ENCODE measurements around the gene PHF14.
"Not testable (repeated sequence)": the region's sequence is repeated elsewhere in the genome, so short reads cannot be mapped to it uniquely, and the experiment has no call there.

PHF14 gene

GRCh38 chr7:10950494-10950893 lies 23.2 kb upstream of the PHF14 start:
- H3K9ac ChIP-seq (ENCODE audit: low read depth in 1 of 2, low read length in 2 of 2) = no peak overlapping the region
- H3K27ac ChIP-seq (ENCODE audit: low read depth in 2 of 2, low read length in 2 of 2) = no peak overlapping the region
- H3K4me3 ChIP-seq (ENCODE audit: low read length in 2 of 2) = no peak overlapping the region
- no peaks in the 10 kb centered on the region for H3K4me1 ChIP-seq (ENCODE audit: control insufficient read depth in 2 of 2, insufficient read depth in 2 of 2, low read length in 2 of 2)
- no peaks in the 10 kb centered on the region for H3K27me3 ChIP-seq (ENCODE audit: control insufficient read depth in 2 of 2, insufficient read depth in 2 of 2, low read length in 2 of 2)
- H3K36me3 ChIP-seq (ENCODE audit: control insufficient read depth in 2 of 2, insufficient read depth in 2 of 2, low read length in 2 of 2) = no peaks in the 10 kb centered on the region
- H3K9me3 ChIP-seq (ENCODE audit: control insufficient read depth in 2 of 2, low read length in 2 of 2) = no peaks in the 10 kb centered on the region

GRCh38 chr7:10950974-10951578 lies 22.6 kb upstream of the PHF14 start:
- not testable (repeated sequence) for H3K9me3 ChIP-seq (ENCODE audit: control insufficient read depth in 2 of 2, low read length in 2 of 2); H3K27ac ChIP-seq (ENCODE audit: low read depth in 2 of 2, low read length in 2 of 2); H3K4me1 ChIP-seq (ENCODE audit: control insufficient read depth in 2 of 2, insufficient read depth in 2 of 2, low read length in 2 of 2); H3K9ac ChIP-seq (ENCODE audit: low read depth in 1 of 2, low read length in 2 of 2); H3K36me3 ChIP-seq (ENCODE audit: control insufficient read depth in 2 of 2, insufficient read depth in 2 of 2, low read length in 2 of 2); H3K27me3 ChIP-seq (ENCODE audit: control insufficient read depth in 2 of 2, insufficient read depth in 2 of 2, low read length in 2 of 2); H3K4me3 ChIP-seq (ENCODE audit: low read length in 2 of 2)

- Histone ChIP-seq H3K27me3 (ENCODE audit: control insufficient read depth in 2 of 2, insufficient read depth in 2 of 2, low read length in 2 of 2) (no peaks in the 10 kb centered on the region), H3K4me3 (ENCODE audit: low read length in 2 of 2) (no peak overlapping the region), H3K9me3 (ENCODE audit: control insufficient read depth in 2 of 2, low read length in 2 of 2) (no peaks in the 10 kb centered on the region), H3K36me3 (ENCODE audit: control insufficient read depth in 2 of 2, insufficient read depth in 2 of 2, low read length in 2 of 2) (no peaks in the 10 kb centered on the region), H3K9ac (ENCODE audit: low read depth in 1 of 2, low read length in 2 of 2) (no peak overlapping the region), H3K4me1 (ENCODE audit: control insufficient read depth in 2 of 2, insufficient read depth in 2 of 2, low read length in 2 of 2) (no peaks in the 10 kb centered on the region), H3K27ac (ENCODE audit: low read depth in 2 of 2, low read length in 2 of 2) (no peak overlapping the region)
Observed at GRCh38 chr7:10952588-10952987, 21.1 kb upstream of the PHF14 start.

GRCh38 chr7:10953078-10953750 lies 20.5 kb upstream of the PHF14 start:
- not testable (repeated sequence) for H3K4me3 ChIP-seq (ENCODE audit: low read length in 2 of 2); H3K27me3 ChIP-seq (ENCODE audit: control insufficient read depth in 2 of 2, insufficient read depth in 2 of 2, low read length in 2 of 2); H3K9me3 ChIP-seq (ENCODE audit: control insufficient read depth in 2 of 2, low read length in 2 of 2); H3K4me1 ChIP-seq (ENCODE audit: control insufficient read depth in 2 of 2, insufficient read depth in 2 of 2, low read length in 2 of 2); H3K27ac ChIP-seq (ENCODE audit: low read depth in 2 of 2, low read length in 2 of 2); H3K36me3 ChIP-seq (ENCODE audit: control insufficient read depth in 2 of 2, insufficient read depth in 2 of 2, low read length in 2 of 2); H3K9ac ChIP-seq (ENCODE audit: low read depth in 1 of 2, low read length in 2 of 2)

GRCh38 chr7:10956528-10956927 lies 17.1 kb upstream of the PHF14 start:
- no peaks in the 10 kb centered on the region for H3K4me1 ChIP-seq (ENCODE audit: control insufficient read depth in 2 of 2, insufficient read depth in 2 of 2, low read length in 2 of 2)
- no peak overlapping the region for H3K27ac ChIP-seq (ENCODE audit: low read depth in 2 of 2, low read length in 2 of 2)
- H3K27me3 ChIP-seq (ENCODE audit: control insufficient read depth in 2 of 2, insufficient read depth in 2 of 2, low read length in 2 of 2) = no peaks in the 10 kb centered on the region
- H3K9me3 ChIP-seq (ENCODE audit: control insufficient read depth in 2 of 2, low read length in 2 of 2) = no peaks in the 10 kb centered on the region
- no peaks in the 10 kb centered on the region for H3K36me3 ChIP-seq (ENCODE audit: control insufficient read depth in 2 of 2, insufficient read depth in 2 of 2, low read length in 2 of 2)
- H3K4me3 ChIP-seq (ENCODE audit: low read length in 2 of 2) = no peak overlapping the region
- H3K9ac ChIP-seq (ENCODE audit: low read depth in 1 of 2, low read length in 2 of 2) = no peak overlapping the region

GRCh38 chr7:10960242-10960641 lies 13.4 kb upstream of the PHF14 start:
- not testable (repeated sequence) for H3K4me1 ChIP-seq (ENCODE audit: control insufficient read depth in 2 of 2, insufficient read depth in 2 of 2, low read length in 2 of 2); H3K4me3 ChIP-seq (ENCODE audit: low read length in 2 of 2); H3K9ac ChIP-seq (ENCODE audit: low read depth in 1 of 2, low read length in 2 of 2); H3K27me3 ChIP-seq (ENCODE audit: control insufficient read depth in 2 of 2, insufficient read depth in 2 of 2, low read length in 2 of 2); H3K9me3 ChIP-seq (ENCODE audit: control insufficient read depth in 2 of 2, low read length in 2 of 2); H3K27ac ChIP-seq (ENCODE audit: low read depth in 2 of 2, low read length in 2 of 2); H3K36me3 ChIP-seq (ENCODE audit: control insufficient read depth in 2 of 2, insufficient read depth in 2 of 2, low read length in 2 of 2)

- not testable (repeated sequence) for H3K9ac ChIP-seq (ENCODE audit: low read depth in 1 of 2, low read length in 2 of 2); H3K9me3 ChIP-seq (ENCODE audit: control insufficient read depth in 2 of 2, low read length in 2 of 2); H3K4me1 ChIP-seq (ENCODE audit: control insufficient read depth in 2 of 2, insufficient read depth in 2 of 2, low read length in 2 of 2); H3K36me3 ChIP-seq (ENCODE audit: control insufficient read depth in 2 of 2, insufficient read depth in 2 of 2, low read length in 2 of 2); H3K4me3 ChIP-seq (ENCODE audit: low read length in 2 of 2); H3K27ac ChIP-seq (ENCODE audit: low read depth in 2 of 2, low read length in 2 of 2); H3K27me3 ChIP-seq (ENCODE audit: control insufficient read depth in 2 of 2, insufficient read depth in 2 of 2, low read length in 2 of 2)
Observed at GRCh38 chr7:10965016-10965415, 8.7 kb upstream of the PHF14 start.

GRCh38 chr7:10972174-10972573 lies 1.5 kb upstream of the PHF14 start:
- Histone ChIP-seq H3K27ac (ENCODE audit: low read depth in 2 of 2, low read length in 2 of 2) (no peak overlapping the region), H3K9ac (ENCODE audit: low read depth in 1 of 2, low read length in 2 of 2) (no peak overlapping the region), H3K27me3 (ENCODE audit: control insufficient read depth in 2 of 2, insufficient read depth in 2 of 2, low read length in 2 of 2) (peaks cover 0 to 2% of the 10 kb centered on the region in 2 donors), H3K36me3 (ENCODE audit: control insufficient read depth in 2 of 2, insufficient read depth in 2 of 2, low read length in 2 of 2) (no peaks in the 10 kb centered on the region), H3K4me3 (ENCODE audit: low read length in 2 of 2) (no peak overlapping the region), H3K9me3 (ENCODE audit: control insufficient read depth in 2 of 2, low read length in 2 of 2) (no peaks in the 10 kb centered on the region), H3K4me1 (ENCODE audit: control insufficient read depth in 2 of 2, insufficient read depth in 2 of 2, low read length in 2 of 2) (peaks cover 7 to 9% of the 10 kb centered on the region in 2 donors)

GRCh38 chr7:10973942-10974911 lies 555 bp downstream of the PHF14 start:
- H3K4me3 ChIP-seq (ENCODE audit: low read length in 2 of 2) = peak overlapping the region; percentile 83 to 91
- no peaks in the 10 kb centered on the region for H3K9me3 ChIP-seq (ENCODE audit: control insufficient read depth in 2 of 2, low read length in 2 of 2)
- peak overlapping the region; percentile 69 to 92 for H3K9ac ChIP-seq (ENCODE audit: low read depth in 1 of 2, low read length in 2 of 2)
- H3K36me3 ChIP-seq (ENCODE audit: control insufficient read depth in 2 of 2, insufficient read depth in 2 of 2, low read length in 2 of 2) = no peaks in the 10 kb centered on the region
- peak overlapping the region; percentile 86 for H3K27ac ChIP-seq (ENCODE audit: low read depth in 2 of 2, low read length in 2 of 2)
- no peaks in the 10 kb centered on the region for H3K27me3 ChIP-seq (ENCODE audit: control insufficient read depth in 2 of 2, insufficient read depth in 2 of 2, low read length in 2 of 2)
- H3K4me1 ChIP-seq (ENCODE audit: control insufficient read depth in 2 of 2, insufficient read depth in 2 of 2, low read length in 2 of 2) = peaks cover 7 to 9% of the 10 kb centered on the region in 2 donors

GRCh38 chr7:10977113-10977512 lies 3.4 kb downstream of the PHF14 start:
- no peaks in the 10 kb centered on the region for H3K27me3 ChIP-seq (ENCODE audit: control insufficient read depth in 2 of 2, insufficient read depth in 2 of 2, low read length in 2 of 2)
- no peaks in the 10 kb centered on the region for H3K9me3 ChIP-seq (ENCODE audit: control insufficient read depth in 2 of 2, low read length in 2 of 2)
- no peaks in the 10 kb centered on the region for H3K36me3 ChIP-seq (ENCODE audit: control insufficient read depth in 2 of 2, insufficient read depth in 2 of 2, low read length in 2 of 2)
- H3K4me3 ChIP-seq (ENCODE audit: low read length in 2 of 2) = no peak overlapping the region
- H3K27ac ChIP-seq (ENCODE audit: low read depth in 2 of 2, low read length in 2 of 2) = no peak overlapping the region
- H3K9ac ChIP-seq (ENCODE audit: low read depth in 1 of 2, low read length in 2 of 2) = no peak overlapping the region
- peaks cover 7 to 9% of the 10 kb centered on the region in 2 donors for H3K4me1 ChIP-seq (ENCODE audit: control insufficient read depth in 2 of 2, insufficient read depth in 2 of 2, low read length in 2 of 2)

Measured in mucosa of rectum (tissue), 2 donors.